ENCODE results near the gene RUNX1. TPM values are rescaled to one million over a fixed set of nuclear protein-coding genes. Genes with fewer than 3 reads are reported as not detected.

RUNX1 gene
- total and polyA plus RNA-seq, 2 experiments from 2014 or later, result 0.12 TPM; not detected in 1

GRCh38 chr21:34909492-34910292, 139.4 kb downstream of the RUNX1 start:
- Histone ChIP-seq H3K9me3 (ENCODE audit: low read depth) (no peaks in the 10 kb centered on the region), H3K4me1 (ENCODE audit: low read depth) (no peaks in the 10 kb centered on the region), H3K36me3 (no peaks in the 10 kb centered on the region), H3K27ac (no peak overlapping the region), H3K4me3 (no peak overlapping the region), H3K27me3 (peaks cover 99% of the 10 kb centered on the region)
- no peak for TF ChIP-seq CTCF (IDR thresholded peaks at IDR 0.05; ENCODE audit: low read depth, low read length)
- peak in 1 of 2 donors; percentile 31 for DNase-seq (ENCODE audit: low read depth in 1 of 2, low spot score in 1 of 2)

GRCh38 chr21:34908419-34909055, 140.6 kb downstream of the RUNX1 start:
- H3K4me3 ChIP-seq, result no peak overlapping the region
- H3K27ac ChIP-seq, result no peak overlapping the region
- H3K27me3 ChIP-seq, result peaks cover 99% of the 10 kb centered on the region
- no peak for TF ChIP-seq CTCF (IDR thresholded peaks at IDR 0.05; ENCODE audit: low read depth, low read length)
- no peaks in the 10 kb centered on the region for H3K36me3 ChIP-seq
- H3K4me1 ChIP-seq (ENCODE audit: low read depth), result no peaks in the 10 kb centered on the region
- DNase-seq (ENCODE audit: low read depth in 1 of 2, low spot score in 1 of 2), result peak in 1 of 2 donors; percentile 86
- no peaks in the 10 kb centered on the region for H3K9me3 ChIP-seq (ENCODE audit: low read depth)

GRCh38 chr21:34907461-34908418, 141.4 kb downstream of the RUNX1 start:
- Histone ChIP-seq H3K4me1 (ENCODE audit: low read depth) (no peaks in the 10 kb centered on the region), H3K9me3 (ENCODE audit: low read depth) (no peaks in the 10 kb centered on the region), H3K27me3 (peaks cover 93% of the 10 kb centered on the region), H3K4me3 (no peak overlapping the region), H3K36me3 (no peaks in the 10 kb centered on the region), H3K27ac (no peak overlapping the region)
- no peak for TF ChIP-seq CTCF (IDR thresholded peaks at IDR 0.05; ENCODE audit: low read depth, low read length)
- no peak for DNase-seq (ENCODE audit: low read depth in 1 of 2, low spot score in 1 of 2)

GRCh38 chr21:34906401-34906800, 142.7 kb downstream of the RUNX1 start:
- Histone ChIP-seq H3K9me3 (ENCODE audit: low read depth) (no peaks in the 10 kb centered on the region), H3K27ac (no peak overlapping the region), H3K4me1 (ENCODE audit: low read depth) (no peaks in the 10 kb centered on the region), H3K27me3 (peaks cover 91% of the 10 kb centered on the region), H3K36me3 (no peaks in the 10 kb centered on the region), H3K4me3 (no peak overlapping the region)
- no peak for DNase-seq (ENCODE audit: low read depth in 1 of 2, low spot score in 1 of 2)
- TF ChIP-seq CTCF (IDR thresholded peaks at IDR 0.05; ENCODE audit: low read depth, low read length), result no peak

- Histone ChIP-seq H3K9me3 (ENCODE audit: low read depth) (no peaks in the 10 kb centered on the region), H3K27ac (no peak overlapping the region), H3K4me3 (no peak overlapping the region), H3K27me3 (peaks cover 91% of the 10 kb centered on the region), H3K36me3 (no peaks in the 10 kb centered on the region), H3K4me1 (ENCODE audit: low read depth) (no peaks in the 10 kb centered on the region)
- no peak for DNase-seq (ENCODE audit: low read depth in 1 of 2, low spot score in 1 of 2)
- TF ChIP-seq CTCF (IDR thresholded peaks at IDR 0.05; ENCODE audit: low read depth, low read length), result no peak
Observed at GRCh38 chr21:34905218-34905537, 143.9 kb downstream of the RUNX1 start.

Measured in cardiac muscle cell (in vitro differentiated cells and primary cell).